Lower lobe of right lung (tissue), 2 donors: ENCODE measurements around the gene IGFBP5. TPM values are rescaled to one million over a fixed set of nuclear protein-coding genes. Genes with fewer than 3 reads are reported as not detected.

Source experiments
- ATAC-seq, 2 donors: fragments of 200-7000 bp; cut with Tn5 transposase; one replicate each; pipeline ENCODE4 v1.9.1; 2020 to 2022; ENCODE audit warnings: mild to moderate bottlenecking in 2 of 2, moderate library complexity in 2 of 2
- DNase-seq: peaks from one replicate; pipeline ENCODE4 v3.0.0-alpha.2; 2020
- H3K27ac ChIP-seq: fragments of 200-600 bp; one replicate; pipeline ENCODE4 v1.8.0; 2022
- H3K27me3 ChIP-seq: fragments of 200-600 bp; one replicate; pipeline ENCODE4 v1.8.0; 2022; ENCODE audit warnings: low read depth
- H3K36me3 ChIP-seq: fragments of 200-600 bp; one replicate; pipeline ENCODE4 v1.8.0; 2022; ENCODE audit warnings: mild to moderate bottlenecking
- H3K4me1 ChIP-seq: fragments of 200-600 bp; one replicate; pipeline ENCODE4 v1.8.0; 2022
- H3K4me3 ChIP-seq: fragments of 200-600 bp; one replicate; pipeline ENCODE4 v1.8.0; 2022; ENCODE audit warnings: mild to moderate bottlenecking
- H3K9me3 ChIP-seq: fragments of 200-600 bp; one replicate; pipeline ENCODE4 v1.8.0; 2022
- intact Hi-C: fragments of 100-400 bp; cut with DNase I; formaldehyde crosslinking; loops from one replicate; pipeline ENCODE4 v1.11.0; 2022
- total RNA-seq: library from RNA; stranded (reverse); fragmentation: NEBNext Ultra II Directional; extraction: Animal tissue kit (Norgen Biotek cat#: 25700); gene quantifications from one replicate; pipeline ENCODE4 v1.2.1, GENCODE V29; 2021
- TF ChIP-seq, protein P1 (sequence below): fragments of 200-600 bp; IDR thresholded peaks from one replicate; pipeline ENCODE4 v1.8.0; 2022; ENCODE audit warnings: antibody characterized with exemption, mild to moderate bottlenecking
- donor health status: DM: no; HTN: yes; CAD: no; lungs with severe emphysema.

IGFBP5 gene
- total RNA-seq, 1 donor from 2014 or later, result 145 TPM

DNA sequence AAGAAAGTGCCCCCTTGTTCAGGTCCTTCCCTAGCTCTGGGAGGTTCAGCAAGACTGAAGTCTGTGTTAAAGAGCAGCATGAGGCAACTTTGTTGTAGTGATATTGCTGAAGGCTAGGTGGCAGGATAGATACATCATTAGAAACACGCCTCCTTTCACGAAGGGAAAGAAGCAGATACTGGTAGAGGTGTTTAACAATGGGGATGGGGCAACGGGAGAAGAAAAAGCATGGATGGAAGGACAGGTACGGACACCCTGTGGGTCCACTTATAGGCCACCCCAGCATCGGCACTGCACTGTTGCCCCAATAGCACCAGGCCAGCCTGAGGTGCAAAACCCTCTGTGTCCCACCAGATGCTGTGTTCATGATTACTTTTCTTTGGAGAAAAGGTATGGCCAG, 3.5 kb upstream of the IGFBP5 start:
- ATAC-seq (peak; percentile 31 to 56), DNase-seq (no peak)
- Histone ChIP-seq H3K27ac (no peak overlapping the region), H3K27me3 (peaks cover 18% of the 10 kb centered on the region), H3K4me3 (no peak overlapping the region), H3K36me3 (no peaks in the 10 kb centered on the region), H3K4me1 (peaks cover 29% of the 10 kb centered on the region), H3K9me3 (no peaks in the 10 kb centered on the region)
- TF ChIP-seq, protein P1, sequence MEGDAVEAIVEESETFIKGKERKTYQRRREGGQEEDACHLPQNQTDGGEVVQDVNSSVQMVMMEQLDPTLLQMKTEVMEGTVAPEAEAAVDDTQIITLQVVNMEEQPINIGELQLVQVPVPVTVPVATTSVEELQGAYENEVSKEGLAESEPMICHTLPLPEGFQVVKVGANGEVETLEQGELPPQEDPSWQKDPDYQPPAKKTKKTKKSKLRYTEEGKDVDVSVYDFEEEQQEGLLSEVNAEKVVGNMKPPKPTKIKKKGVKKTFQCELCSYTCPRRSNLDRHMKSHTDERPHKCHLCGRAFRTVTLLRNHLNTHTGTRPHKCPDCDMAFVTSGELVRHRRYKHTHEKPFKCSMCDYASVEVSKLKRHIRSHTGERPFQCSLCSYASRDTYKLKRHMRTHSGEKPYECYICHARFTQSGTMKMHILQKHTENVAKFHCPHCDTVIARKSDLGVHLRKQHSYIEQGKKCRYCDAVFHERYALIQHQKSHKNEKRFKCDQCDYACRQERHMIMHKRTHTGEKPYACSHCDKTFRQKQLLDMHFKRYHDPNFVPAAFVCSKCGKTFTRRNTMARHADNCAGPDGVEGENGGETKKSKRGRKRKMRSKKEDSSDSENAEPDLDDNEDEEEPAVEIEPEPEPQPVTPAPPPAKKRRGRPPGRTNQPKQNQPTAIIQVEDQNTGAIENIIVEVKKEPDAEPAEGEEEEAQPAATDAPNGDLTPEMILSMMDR, result peak; percentile 59
- intact Hi-C loops, result no loop called here

DNA sequence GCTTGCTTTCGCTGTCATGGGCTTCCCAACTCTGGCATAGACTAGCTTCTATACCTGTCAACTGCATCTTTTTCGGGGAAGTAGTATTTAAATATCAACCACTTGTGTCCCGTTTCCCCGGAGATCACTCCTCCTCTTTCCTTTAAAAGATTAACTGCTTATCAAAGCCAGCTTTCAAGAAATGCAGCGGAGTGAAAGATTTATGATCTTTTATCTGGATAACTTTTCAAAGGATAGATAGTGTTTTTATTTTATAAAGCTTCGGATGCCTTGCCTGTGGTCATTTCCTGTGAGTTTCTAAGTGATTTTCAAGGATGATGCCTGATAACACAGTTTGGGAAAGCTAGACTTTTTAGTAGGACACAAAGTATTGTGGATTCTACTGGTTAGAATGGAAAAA, 2.9 kb upstream of the IGFBP5 start:
- intact Hi-C loops, result no loop called here
- H3K27me3 ChIP-seq, result peaks cover 20% of the 10 kb centered on the region
- DNase-seq (no peak), ATAC-seq (no peak)
- H3K9me3 ChIP-seq, result no peaks in the 10 kb centered on the region
- peaks cover 29% of the 10 kb centered on the region for H3K4me1 ChIP-seq
- no peaks in the 10 kb centered on the region for H3K36me3 ChIP-seq
- no peak overlapping the region for H3K4me3 ChIP-seq
- TF ChIP-seq, protein P1, result no peak
- H3K27ac ChIP-seq, result no peak overlapping the region

GRCh38 chr2:216696751-216697560, 1.6 kb upstream of the IGFBP5 start:
- no peaks in the 10 kb centered on the region for H3K9me3 ChIP-seq
- TF ChIP-seq, protein P1, result peak; percentile 59
- no peak overlapping the region for H3K4me3 ChIP-seq
- H3K27ac ChIP-seq, result no peak overlapping the region
- peaks cover 38% of the 10 kb centered on the region for H3K4me1 ChIP-seq
- H3K36me3 ChIP-seq, result no peaks in the 10 kb centered on the region
- peaks cover 27% of the 10 kb centered on the region for H3K27me3 ChIP-seq
- DNase-seq, result no peak
- ATAC-seq, result no peak
- intact Hi-C loops, result no loop called here

- Histone ChIP-seq H3K36me3 (no peaks in the 10 kb centered on the region), H3K27me3 (peaks cover 28% of the 10 kb centered on the region), H3K4me3 (no peak overlapping the region), H3K9me3 (no peaks in the 10 kb centered on the region), H3K4me1 (peaks cover 38% of the 10 kb centered on the region), H3K27ac (no peak overlapping the region)
- TF ChIP-seq, protein P1, result no peak
- intact Hi-C loops, result no loop called here
- no peak for DNase-seq
- no peak for ATAC-seq
Observed at GRCh38 chr2:216696321-216696720, 972 bp upstream of the IGFBP5 start.

DNA sequence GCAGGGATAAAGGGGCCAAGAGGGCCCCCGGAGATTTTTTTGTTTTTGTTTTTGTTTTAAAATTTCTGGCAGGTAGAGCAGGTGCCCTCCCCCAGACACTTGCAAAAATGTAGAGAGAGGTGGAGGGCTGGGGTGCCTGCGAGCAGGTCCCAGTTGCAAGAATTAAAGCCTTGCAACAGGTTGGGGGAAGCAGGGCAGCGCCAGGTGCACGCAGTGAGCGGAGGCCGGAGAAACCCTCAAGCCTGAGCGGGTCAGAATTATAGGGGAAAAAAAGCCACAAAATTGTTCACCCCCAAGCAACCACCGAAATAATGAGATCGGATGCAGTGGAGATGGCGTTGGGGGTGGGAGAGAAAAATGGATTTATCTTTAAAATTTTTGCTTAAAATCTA, 527 bp downstream of the IGFBP5 start:
- TF ChIP-seq, protein P1, result no peak
- Histone ChIP-seq H3K4me3 (peak overlapping the region; percentile 55), H3K27me3 (peaks cover 34% of the 10 kb centered on the region), H3K4me1 (peaks cover 41% of the 10 kb centered on the region), H3K9me3 (no peaks in the 10 kb centered on the region), H3K27ac (peak overlapping the region; percentile 77), H3K36me3 (no peaks in the 10 kb centered on the region)
- intact Hi-C loops, result no loop called here
- ATAC-seq (no peak), DNase-seq (no peak)
